ENCODE results near the gene ADCY3.

Gene ADCY3

GRCh38 chr2:24886126-24886501 lies 33.9 kb downstream of the ADCY3 start:
- peak overlapping the region; percentile 58 for H3K27ac ChIP-seq
- no peak for TF ChIP-seq CTCF (IDR thresholded peaks at IDR 0.05; ENCODE audit: low read depth, low read length)
- no peak for DNase-seq

GRCh38 chr2:24885221-24886125 lies 34.6 kb downstream of the ADCY3 start:
- Histone ChIP-seq H3K27me3 (ENCODE audit: insufficient read depth, low read depth, severe bottlenecking) (no peaks in the 10 kb centered on the region), H3K27ac (peak overlapping the region; percentile 58), H3K36me3 (peaks cover 29% of the 10 kb centered on the region), H3K4me3 (ENCODE audit: low read depth, low read length) (no peak overlapping the region), H3K9me3 (ENCODE audit: severe bottlenecking) (no peaks in the 10 kb centered on the region)
- DNase-seq, result peak; percentile 81
- peak; percentile 27; the same call in 1 of the 2 replicates for TF ChIP-seq CTCF (IDR thresholded peaks at IDR 0.05; ENCODE audit: low read depth, low read length)

More at GRCh38 chr2:24886126-24886501, 33.9 kb downstream of the ADCY3 start:
- no peak overlapping the region for H3K4me3 ChIP-seq (ENCODE audit: low read depth, low read length)
- H3K27me3 ChIP-seq (ENCODE audit: insufficient read depth, low read depth, severe bottlenecking), result no peaks in the 10 kb centered on the region
- peaks cover 27% of the 10 kb centered on the region for H3K36me3 ChIP-seq
- no peaks in the 10 kb centered on the region for H3K9me3 ChIP-seq (ENCODE audit: severe bottlenecking)

- H3K36me3 ChIP-seq, result peaks cover 33% of the 10 kb centered on the region
- no peak overlapping the region for H3K27ac ChIP-seq
- H3K9me3 ChIP-seq (ENCODE audit: severe bottlenecking), result no peaks in the 10 kb centered on the region
- no peak for DNase-seq
- no peak for TF ChIP-seq CTCF (IDR thresholded peaks at IDR 0.05; ENCODE audit: low read depth, low read length)
- no peak overlapping the region for H3K4me3 ChIP-seq (ENCODE audit: low read depth, low read length)
- H3K27me3 ChIP-seq (ENCODE audit: insufficient read depth, low read depth, severe bottlenecking), result no peaks in the 10 kb centered on the region
Measured at GRCh38 chr2:24883946-24884345, 36.1 kb downstream of the ADCY3 start.

- TF ChIP-seq CTCF (IDR thresholded peaks at IDR 0.05; ENCODE audit: low read depth, low read length), result peak; percentile 66
- H3K27me3 ChIP-seq (ENCODE audit: insufficient read depth, low read depth, severe bottlenecking), result no peaks in the 10 kb centered on the region
- H3K4me3 ChIP-seq (ENCODE audit: low read depth, low read length), result no peak overlapping the region
- DNase-seq, result peak; percentile 37
- no peak overlapping the region for H3K27ac ChIP-seq
- peaks cover 34% of the 10 kb centered on the region for H3K36me3 ChIP-seq
- no peaks in the 10 kb centered on the region for H3K9me3 ChIP-seq (ENCODE audit: severe bottlenecking)
Measured at GRCh38 chr2:24881623-24882022, 38.4 kb downstream of the ADCY3 start.

- DNase-seq, result no peak
- Histone ChIP-seq H3K36me3 (peaks cover 34% of the 10 kb centered on the region), H3K27ac (no peak overlapping the region), H3K9me3 (ENCODE audit: severe bottlenecking) (no peaks in the 10 kb centered on the region), H3K27me3 (ENCODE audit: insufficient read depth, low read depth, severe bottlenecking) (no peaks in the 10 kb centered on the region), H3K4me3 (ENCODE audit: low read depth, low read length) (no peak overlapping the region)
- no peak for TF ChIP-seq CTCF (IDR thresholded peaks at IDR 0.05; ENCODE audit: low read depth, low read length)
Measured at GRCh38 chr2:24881158-24881557, 38.9 kb downstream of the ADCY3 start.
